ENCODE data around the gene SEPTIN3. TPM values are rescaled to one million over a fixed set of nuclear protein-coding genes. Genes with fewer than 3 reads are reported as not detected.

SEPTIN3 gene, protein sequence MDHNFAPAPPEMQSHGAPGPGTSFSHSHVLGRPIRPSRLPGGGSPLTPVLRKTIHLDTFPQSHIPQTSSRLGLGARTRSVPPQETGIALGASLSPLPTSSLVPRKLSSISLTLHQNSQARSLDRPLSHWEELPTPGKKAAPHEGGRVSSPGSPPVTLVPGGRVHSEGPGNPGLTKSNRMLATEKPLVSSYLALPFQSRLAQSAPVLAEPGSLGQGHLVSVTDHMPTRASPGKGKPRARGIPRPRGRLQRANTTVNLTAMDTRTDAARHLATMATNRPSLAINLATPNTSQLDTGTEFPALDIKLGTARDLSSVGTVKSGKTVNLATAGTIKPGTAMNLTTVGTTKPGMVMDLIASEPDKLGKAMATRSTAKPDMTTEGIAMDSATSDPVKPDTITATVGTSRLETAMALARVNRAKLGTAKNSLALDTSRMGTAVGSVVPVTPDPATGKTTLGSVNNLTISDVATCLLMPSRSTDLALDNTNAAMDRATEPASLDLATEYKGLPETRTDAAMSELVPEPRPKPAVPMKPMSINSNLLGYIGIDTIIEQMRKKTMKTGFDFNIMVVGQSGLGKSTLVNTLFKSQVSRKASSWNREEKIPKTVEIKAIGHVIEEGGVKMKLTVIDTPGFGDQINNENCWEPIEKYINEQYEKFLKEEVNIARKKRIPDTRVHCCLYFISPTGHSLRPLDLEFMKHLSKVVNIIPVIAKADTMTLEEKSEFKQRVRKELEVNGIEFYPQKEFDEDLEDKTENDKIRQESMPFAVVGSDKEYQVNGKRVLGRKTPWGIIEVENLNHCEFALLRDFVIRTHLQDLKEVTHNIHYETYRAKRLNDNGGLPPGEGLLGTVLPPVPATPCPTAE
- polyA plus RNA-seq = 31.4 and 45.8 TPM in 2 replicates

GRCh38 chr22:41969110-41969646 lies at the start of gene SEPTIN3:
TSS of gene SEPTIN3 (plus strand) at chr22:41969443. CDS start at chr22:41971493, 2,050 bp downstream.

DNA sequence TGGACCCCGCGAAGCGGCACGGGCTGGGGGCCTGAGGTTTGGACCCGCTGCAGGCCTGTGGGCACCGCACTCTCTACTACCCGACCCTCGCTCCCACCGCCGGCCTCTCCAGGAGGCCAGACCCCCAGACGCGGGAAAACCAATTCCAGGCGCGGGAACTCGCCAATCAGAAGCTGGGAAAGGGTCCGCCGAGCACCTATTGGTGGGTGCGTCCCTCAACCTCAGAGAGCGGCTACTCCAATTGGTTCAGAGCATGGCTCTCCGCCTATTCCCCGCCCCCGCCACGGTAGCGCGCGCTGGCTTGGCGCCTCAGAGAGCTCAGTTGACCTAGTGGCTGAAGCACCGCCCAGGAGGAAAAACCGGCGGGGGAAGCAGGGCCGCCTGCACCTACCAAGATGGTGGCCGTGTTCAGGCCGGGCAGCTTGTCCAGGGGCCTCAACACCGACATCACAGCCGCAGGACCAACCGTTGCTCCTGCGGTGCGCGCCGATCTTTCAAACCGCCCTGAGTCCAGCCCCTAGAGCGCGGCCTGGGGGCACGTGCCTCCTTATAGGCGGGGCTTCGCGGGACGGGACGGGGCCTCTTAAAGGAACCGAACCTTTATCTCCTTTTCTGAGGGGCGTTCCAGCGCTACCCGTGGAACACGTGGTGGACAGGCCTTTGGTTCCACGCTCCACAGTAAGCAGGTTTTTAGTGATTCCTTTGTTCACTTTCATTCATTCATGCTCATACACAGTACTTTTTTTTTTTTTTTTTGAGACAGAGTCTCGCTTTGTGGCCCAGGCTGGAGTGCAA lies 22.4 kb upstream of the SEPTIN3 start, which contains the start of gene CENPM:
Gene CENPM (minus strand): TSS at position 524 of the 795 bp plus-strand sequence. CDS start 76 bp downstream, at position 448.

GRCh38 chr22:41951898-41952474 lies 17.3 kb upstream of the SEPTIN3 start, which contains the start of gene SMIM45:
TSS of gene SMIM45 (plus strand) at chr22:41952150.

DNA sequence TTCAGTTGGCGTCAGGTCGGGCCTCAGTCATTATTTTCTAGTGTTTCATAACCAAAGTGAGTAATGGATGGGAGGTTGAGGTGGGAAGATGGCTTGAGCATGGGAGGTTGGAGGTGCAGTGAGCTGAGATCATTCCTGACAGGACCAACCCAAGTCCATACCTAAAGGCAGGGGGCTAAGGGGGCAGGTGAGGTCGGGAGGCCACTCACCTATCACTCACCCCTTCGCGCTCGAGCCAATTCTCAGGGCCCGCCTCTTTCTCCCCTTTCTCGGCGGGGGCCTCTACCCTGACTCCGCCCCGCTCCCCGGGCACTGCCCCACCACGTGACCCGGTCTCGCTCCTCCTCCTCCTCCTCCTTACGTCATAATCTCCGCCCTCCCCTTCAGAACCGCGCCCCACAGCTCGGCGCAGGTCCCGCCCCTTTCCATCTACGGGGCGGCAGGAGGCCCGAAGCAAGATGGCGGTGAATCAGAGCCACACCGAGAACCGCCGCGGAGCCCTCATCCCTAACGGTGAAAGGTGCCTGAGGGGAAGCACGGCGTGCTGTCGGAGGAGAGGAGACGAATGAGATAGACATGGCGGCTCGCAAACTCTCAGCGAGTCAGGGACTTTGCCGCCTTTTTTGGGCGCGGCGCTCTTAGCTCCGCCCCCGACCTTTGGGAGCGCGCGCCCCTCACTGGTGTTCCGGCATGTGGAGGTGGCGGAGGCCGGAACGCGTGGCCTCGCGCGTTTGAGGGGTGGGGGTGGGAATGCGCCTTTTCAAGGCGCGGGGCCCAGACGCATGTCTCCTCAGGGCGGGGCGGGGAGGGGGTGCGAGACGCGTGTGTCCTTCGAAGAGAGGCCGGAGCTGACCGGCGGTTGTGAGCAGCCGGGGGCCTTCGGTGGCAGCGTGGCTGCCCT lies 29.4 kb downstream of the SEPTIN3 start, which contains the start of gene WBP2NL:
Gene WBP2NL (plus strand): TSS at position 428 of the 901 bp plus-strand sequence. CDS start 31 bp downstream, at position 459.

Other genes starting within 250 kb of the SEPTIN3 start
- gene CCDC134, start 168.8 kb upstream of the SEPTIN3 start, polyA plus RNA-seq = 1.9 and 6.3 TPM in 2 replicates
- 3.0 and 4.5 TPM in 2 replicates for gene SREBF2, start 136.3 kb upstream of the SEPTIN3 start, polyA plus RNA-seq
- not detected in 2 replicates for gene SHISA8, start 54.4 kb upstream of the SEPTIN3 start, polyA plus RNA-seq
- not detected in 2 replicates for gene TNFRSF13C, start 42.6 kb upstream of the SEPTIN3 start, polyA plus RNA-seq
- 1.5 and 3.4 TPM in 2 replicates for gene CENPM, start 22.3 kb upstream of the SEPTIN3 start, polyA plus RNA-seq
- gene WBP2NL, start 29.3 kb downstream of the SEPTIN3 start, polyA plus RNA-seq = 1.1 TPM in 1 of 2 replicates, not detected in the other
- 1.5 and 2.5 TPM in 2 replicates for gene NAGA, start 101.4 kb downstream of the SEPTIN3 start, polyA plus RNA-seq
- gene PHETA2, start 104.8 kb downstream of the SEPTIN3 start, polyA plus RNA-seq = not detected in 2 replicates
- 146 and 149 TPM in 2 replicates for gene SMDT1, start 110.3 kb downstream of the SEPTIN3 start, polyA plus RNA-seq
- 552 and 644 TPM in 2 replicates for gene NDUFA6, start 121.3 kb downstream of the SEPTIN3 start, polyA plus RNA-seq
- 1.4 and 1.8 TPM in 2 replicates for gene CYP2D6, start 161.4 kb downstream of the SEPTIN3 start, polyA plus RNA-seq

Measured in Purkinje cell (primary cell).